ENCODE data around the gene CISD2. TPM values are rescaled to one million over a fixed set of nuclear protein-coding genes. Genes with fewer than 3 reads are reported as not detected.

Gene CISD2
- total RNA-seq, 2 experiments from 2014 or later = 31.1 to 32.3 TPM

DNA sequence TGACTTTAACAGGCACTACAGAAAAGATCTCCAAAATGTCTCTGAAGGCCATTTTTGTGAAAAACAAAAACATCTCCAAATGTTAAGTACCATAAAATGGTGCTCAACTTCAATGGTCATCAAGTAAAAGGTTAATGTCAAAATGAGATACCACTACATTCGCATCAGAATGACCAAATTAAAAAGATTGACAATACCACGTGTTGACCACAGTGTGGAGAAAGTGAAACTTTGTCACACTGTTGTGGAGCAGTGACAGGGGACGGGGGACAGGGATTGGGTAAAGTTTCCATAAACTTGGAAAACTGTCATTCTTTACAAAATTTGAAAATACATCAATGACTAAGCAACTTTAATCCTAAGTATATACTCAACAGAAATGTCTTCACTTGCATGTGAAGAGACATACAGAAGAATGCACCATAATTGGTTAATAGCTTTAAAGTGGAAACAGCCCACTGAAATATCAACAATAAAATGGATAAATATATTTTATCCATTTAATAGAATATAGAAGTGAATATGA lies 19.1 kb upstream of the CISD2 start:
- ChIA-PET CTCF (no interaction called here), POLR2A (interaction anchor here (1.7 kb wide), 1 partner anchor 19 kb away, joined by 6 read pairs; the partner anchor contains the start of gene CISD2)
- Mint-ChIP-seq H3K27ac (no peak overlapping the region), H3K36me3 (ENCODE audit: low read depth) (peaks cover 15% of the 10 kb centered on the region), H3K4me3 (no peak overlapping the region), H3K9me3 (no peaks in the 10 kb centered on the region), H3K27me3 (no peaks in the 10 kb centered on the region), H3K4me1 (ENCODE audit: low read depth) (peaks cover 11% of the 10 kb centered on the region)
- ATAC-seq = no peak
- TF ChIP-seq, protein P1, sequence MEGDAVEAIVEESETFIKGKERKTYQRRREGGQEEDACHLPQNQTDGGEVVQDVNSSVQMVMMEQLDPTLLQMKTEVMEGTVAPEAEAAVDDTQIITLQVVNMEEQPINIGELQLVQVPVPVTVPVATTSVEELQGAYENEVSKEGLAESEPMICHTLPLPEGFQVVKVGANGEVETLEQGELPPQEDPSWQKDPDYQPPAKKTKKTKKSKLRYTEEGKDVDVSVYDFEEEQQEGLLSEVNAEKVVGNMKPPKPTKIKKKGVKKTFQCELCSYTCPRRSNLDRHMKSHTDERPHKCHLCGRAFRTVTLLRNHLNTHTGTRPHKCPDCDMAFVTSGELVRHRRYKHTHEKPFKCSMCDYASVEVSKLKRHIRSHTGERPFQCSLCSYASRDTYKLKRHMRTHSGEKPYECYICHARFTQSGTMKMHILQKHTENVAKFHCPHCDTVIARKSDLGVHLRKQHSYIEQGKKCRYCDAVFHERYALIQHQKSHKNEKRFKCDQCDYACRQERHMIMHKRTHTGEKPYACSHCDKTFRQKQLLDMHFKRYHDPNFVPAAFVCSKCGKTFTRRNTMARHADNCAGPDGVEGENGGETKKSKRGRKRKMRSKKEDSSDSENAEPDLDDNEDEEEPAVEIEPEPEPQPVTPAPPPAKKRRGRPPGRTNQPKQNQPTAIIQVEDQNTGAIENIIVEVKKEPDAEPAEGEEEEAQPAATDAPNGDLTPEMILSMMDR (IDR thresholded peaks at IDR 0.05) = no peak
- intact Hi-C loops (cut with micrococcal nuclease) = no loop called here
- DNase-seq = peak; percentile 11

DNA sequence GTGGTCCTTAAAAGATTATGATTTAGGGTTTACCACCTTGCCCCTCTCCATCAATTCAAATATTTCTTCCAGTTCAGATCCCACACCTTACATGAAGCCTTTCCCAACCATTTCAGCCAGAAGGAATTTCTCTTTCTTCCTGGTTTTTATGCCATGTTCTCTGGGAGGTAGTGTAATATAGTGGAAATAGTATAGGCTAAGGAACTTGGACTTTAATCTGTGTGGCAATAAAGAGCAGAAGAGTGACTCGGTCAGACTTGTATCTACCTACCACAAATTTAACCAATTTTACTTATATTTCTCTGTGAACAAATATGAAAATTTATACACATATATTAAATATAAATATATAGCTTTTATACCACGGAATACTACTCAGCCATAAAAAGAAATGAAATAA lies 18.4 kb upstream of the CISD2 start:
- DNase-seq = no peak
- H3K36me3 Mint-ChIP-seq (ENCODE audit: low read depth) = peaks cover 15% of the 10 kb centered on the region
- no peak overlapping the region for H3K27ac Mint-ChIP-seq
- TF ChIP-seq, protein P1 (IDR thresholded peaks at IDR 0.05) = no peak
- ChIA-PET CTCF (interaction anchor here (0.8 kb wide), 1 partner anchor 10 kb away, joined by 3 read pairs; no protein-coding TSS in a partner anchor), POLR2A (interaction anchor here (1.7 kb wide), 1 partner anchor 18 kb away, joined by 6 read pairs; the partner anchor contains the start of gene CISD2)
- no peak for ATAC-seq
- no peaks in the 10 kb centered on the region for H3K27me3 Mint-ChIP-seq
- intact Hi-C loops (cut with micrococcal nuclease) = no loop called here
- no peaks in the 10 kb centered on the region for H3K9me3 Mint-ChIP-seq
- peaks cover 11% of the 10 kb centered on the region for H3K4me1 Mint-ChIP-seq (ENCODE audit: low read depth)
- no peak overlapping the region for H3K4me3 Mint-ChIP-seq

DNA sequence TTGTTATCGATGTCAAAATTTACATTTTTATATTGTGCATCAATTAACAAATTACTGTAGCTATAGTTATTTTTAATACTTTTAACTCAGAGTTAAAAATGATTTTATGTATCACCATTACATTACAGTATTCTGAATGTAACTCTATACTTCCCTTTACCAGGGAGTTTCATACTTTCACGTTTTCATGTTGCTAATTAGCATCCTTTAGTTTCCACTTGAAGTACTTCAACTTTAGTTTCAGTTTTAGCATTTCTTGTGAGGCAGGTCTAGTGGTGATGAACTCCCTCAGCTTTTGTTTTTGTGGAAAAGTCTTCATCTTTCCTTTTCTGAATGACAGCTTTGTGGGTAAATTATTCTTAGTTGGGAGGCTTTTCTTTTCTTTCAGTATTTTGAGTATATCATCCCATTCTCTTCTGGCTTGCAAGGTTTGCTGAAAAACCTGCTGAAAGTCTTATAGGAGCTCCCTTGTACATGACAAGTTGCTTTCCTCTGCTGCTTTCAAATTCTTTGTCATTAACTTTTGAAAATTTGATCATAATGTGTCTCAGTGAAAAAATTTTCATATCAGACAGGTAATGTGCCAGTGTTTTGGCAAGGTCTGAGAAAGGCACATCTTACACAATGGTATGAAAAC lies 9.8 kb upstream of the CISD2 start:
- H3K4me1 Mint-ChIP-seq (ENCODE audit: low read depth) = peaks cover 8% of the 10 kb centered on the region
- TF ChIP-seq, protein P1 (IDR thresholded peaks at IDR 0.05) = no peak
- H3K27ac Mint-ChIP-seq = no peak overlapping the region
- DNase-seq (no peak), ATAC-seq (no peak)
- H3K9me3 Mint-ChIP-seq = peaks cover 24% of the 10 kb centered on the region
- intact Hi-C loops (cut with micrococcal nuclease) = no loop called here
- peaks cover 40% of the 10 kb centered on the region for H3K36me3 Mint-ChIP-seq (ENCODE audit: low read depth)
- ChIA-PET POLR2A (interaction anchor here (0.8 kb wide), 1 partner anchor 9 kb away, joined by 3 read pairs; the partner anchor contains the start of gene CISD2), CTCF (interaction anchor here (0.8 to 1.3 kb wide), 2 partner anchors 12 to 148 kb away, joined by 3 to 6 read pairs; no protein-coding TSS in a partner anchor)
- H3K27me3 Mint-ChIP-seq = no peaks in the 10 kb centered on the region
- no peak overlapping the region for H3K4me3 Mint-ChIP-seq

DNA sequence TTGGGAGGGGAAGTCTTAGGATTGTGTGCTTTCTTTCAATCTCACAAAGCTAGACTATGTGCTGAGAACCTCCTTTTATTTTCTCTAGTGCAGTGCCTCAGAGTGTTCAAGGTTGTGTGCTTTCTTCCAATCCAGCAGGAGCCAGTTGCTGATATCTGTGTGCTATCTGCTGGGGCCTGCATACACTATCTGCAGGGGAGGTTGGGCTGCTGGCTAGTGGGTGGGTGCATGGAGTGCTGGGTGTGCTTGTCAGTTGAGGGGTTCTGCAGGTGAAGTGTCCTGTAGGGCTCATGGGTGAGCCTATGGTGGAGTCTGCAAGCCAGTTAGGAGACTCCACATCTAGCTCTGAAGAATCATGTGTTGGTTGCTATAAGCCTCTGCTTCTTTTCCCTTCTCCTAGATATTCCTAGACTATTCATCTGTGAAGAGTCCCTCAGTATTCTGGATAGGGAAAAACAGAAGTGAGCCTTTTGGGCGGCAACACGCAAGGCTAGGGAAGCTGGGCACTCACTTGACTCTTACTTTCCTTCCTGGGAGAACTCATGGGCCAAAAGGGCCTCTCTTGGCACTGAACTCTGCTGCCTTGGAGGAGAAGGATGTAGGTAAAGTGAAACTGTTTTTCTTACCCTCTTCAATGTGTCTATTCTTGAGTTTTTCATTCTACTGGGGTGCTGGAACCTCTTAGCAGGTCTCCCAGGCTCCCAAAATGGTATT lies 8.0 kb upstream of the CISD2 start:
- Mint-ChIP-seq H3K9me3 (peaks cover 25% of the 10 kb centered on the region), H3K27ac (no peak overlapping the region), H3K27me3 (no peaks in the 10 kb centered on the region), H3K4me3 (no peak overlapping the region), H3K36me3 (ENCODE audit: low read depth) (peaks cover 56% of the 10 kb centered on the region), H3K4me1 (ENCODE audit: low read depth) (peaks cover 22% of the 10 kb centered on the region)
- ChIA-PET CTCF (no interaction called here), POLR2A (no interaction called here)
- intact Hi-C loops (cut with micrococcal nuclease) = no loop called here
- TF ChIP-seq, protein P1 (IDR thresholded peaks at IDR 0.05) = no peak
- ATAC-seq = no peak
- DNase-seq = no peak

DNA sequence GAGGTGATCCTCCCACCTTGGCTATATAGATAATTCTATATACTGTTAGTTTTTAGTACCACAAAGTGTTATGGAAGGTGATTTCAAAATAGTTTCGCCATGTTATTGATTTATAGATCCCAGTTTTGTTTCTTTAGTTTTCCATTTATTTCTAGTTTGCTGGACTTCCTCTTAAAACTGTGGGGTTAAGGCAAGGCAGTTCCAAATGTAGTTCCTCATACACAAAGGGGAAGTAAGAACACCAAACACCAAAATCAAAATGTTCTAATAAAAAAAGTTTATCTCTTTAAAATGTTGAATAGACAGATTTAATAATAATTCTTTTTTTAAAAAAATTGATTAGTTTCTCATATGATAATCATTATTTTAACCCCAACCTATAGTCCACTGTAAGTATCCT lies 6.8 kb upstream of the CISD2 start:
- no peaks in the 10 kb centered on the region for H3K27me3 Mint-ChIP-seq
- intact Hi-C loops (cut with micrococcal nuclease) = no loop called here
- no peak overlapping the region for H3K27ac Mint-ChIP-seq
- no peak overlapping the region for H3K4me3 Mint-ChIP-seq
- peaks cover 25% of the 10 kb centered on the region for H3K9me3 Mint-ChIP-seq
- TF ChIP-seq, protein P1 (IDR thresholded peaks at IDR 0.05) = no peak
- peaks cover 63% of the 10 kb centered on the region for H3K36me3 Mint-ChIP-seq (ENCODE audit: low read depth)
- DNase-seq (no peak), ATAC-seq (no peak)
- CTCF ChIA-PET = no interaction called here
- POLR2A ChIA-PET = no interaction called here
- H3K4me1 Mint-ChIP-seq (ENCODE audit: low read depth) = peaks cover 33% of the 10 kb centered on the region
